Fibroblast of peridontal ligament (primary cell): ENCODE results near the gene KIAA1217.

Experiments
- DNase-seq: peaks from one replicate; pipeline ENCODE4 v3.0.0-alpha.2; 2010; ENCODE audit errors: extremely low read depth

KIAA1217 gene

DNA sequence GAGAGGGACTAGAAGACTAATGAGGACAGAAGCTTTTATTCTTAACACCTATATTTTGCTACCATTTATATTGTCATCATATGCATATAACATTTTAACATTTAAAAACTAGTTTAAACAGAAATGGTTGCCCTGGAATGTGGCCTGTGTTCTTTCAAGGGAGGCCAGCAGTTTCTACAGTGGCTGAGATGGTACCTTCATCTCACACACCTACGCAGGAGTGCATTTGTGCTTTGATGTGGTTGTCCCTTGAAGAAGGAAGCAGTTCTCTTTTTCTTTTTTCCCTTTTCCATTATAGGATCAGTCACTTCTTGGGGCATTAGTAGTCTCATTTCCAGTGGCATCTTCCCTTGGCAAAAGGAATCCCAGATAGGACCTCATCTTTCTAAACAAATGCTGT, 38.9 kb downstream of the KIAA1217 start:
- DNase-seq = no peak

DNA sequence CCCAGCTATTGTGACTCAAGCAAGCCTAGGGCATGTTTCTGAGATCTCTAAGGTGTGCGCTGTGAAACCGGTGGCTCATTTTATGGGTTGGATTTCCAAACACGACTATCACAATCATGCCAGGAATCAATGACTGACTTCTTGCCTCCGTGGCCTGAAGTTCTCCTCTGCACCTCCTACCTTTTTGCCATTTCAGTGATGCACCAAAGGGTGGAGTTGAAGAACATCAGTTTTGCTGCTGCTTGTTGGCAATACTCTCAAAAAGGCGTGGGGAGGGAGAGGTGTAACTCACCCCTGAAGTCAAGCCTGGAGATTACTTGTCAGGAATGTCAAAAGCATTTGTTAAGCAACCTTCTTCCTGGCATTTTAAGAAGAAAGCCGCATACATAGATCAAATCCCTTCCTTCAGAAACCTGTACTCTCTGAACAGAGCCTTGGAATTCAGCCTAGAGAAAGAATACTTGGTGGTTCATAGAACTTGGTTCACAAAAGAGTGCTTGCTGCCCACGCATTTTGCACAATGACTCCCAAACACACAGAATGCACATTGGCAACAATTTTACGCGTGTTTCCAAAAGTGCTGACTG, 41.0 kb downstream of the KIAA1217 start:
- no peak for DNase-seq

DNA sequence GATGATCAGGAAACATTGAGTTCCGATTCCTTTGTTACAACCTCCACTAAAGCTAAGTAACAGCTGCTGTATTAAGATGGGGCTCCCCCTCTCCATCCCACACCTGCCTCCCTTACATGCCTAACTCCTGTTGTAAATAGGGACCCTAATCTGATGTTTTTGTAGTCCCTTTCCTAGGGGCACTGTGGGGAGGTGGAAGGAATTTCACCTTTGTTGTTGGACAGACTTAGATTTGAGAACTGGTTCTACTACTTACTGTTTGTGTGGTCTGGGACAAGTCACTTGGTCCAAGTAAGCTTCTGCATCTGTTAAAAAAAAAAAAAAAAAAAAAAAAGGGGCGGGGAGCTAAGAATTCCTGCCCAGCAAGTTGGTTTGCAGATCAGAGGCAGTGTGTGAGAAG, 42.6 kb downstream of the KIAA1217 start:
- DNase-seq = no peak

DNA sequence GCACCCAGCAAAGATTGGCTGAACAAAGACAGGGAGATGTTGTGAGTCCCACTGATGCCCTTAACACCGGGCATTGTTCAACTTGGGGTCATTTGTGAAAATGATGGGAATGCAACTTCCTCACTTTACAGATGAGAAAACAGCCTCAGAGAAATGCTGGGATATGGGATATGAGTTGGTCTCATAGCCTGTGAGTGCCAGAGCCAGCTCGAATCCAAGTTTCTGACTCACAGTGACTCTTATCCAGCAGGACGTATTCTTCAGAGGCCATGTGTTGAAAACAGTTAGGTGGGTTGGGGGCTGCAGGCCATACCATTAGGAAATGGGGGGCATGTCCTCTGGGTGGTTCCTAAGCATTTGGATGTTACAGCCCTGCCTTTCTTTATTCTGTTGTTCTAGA, 45.2 kb downstream of the KIAA1217 start:
- DNase-seq = peak; percentile 2

DNA sequence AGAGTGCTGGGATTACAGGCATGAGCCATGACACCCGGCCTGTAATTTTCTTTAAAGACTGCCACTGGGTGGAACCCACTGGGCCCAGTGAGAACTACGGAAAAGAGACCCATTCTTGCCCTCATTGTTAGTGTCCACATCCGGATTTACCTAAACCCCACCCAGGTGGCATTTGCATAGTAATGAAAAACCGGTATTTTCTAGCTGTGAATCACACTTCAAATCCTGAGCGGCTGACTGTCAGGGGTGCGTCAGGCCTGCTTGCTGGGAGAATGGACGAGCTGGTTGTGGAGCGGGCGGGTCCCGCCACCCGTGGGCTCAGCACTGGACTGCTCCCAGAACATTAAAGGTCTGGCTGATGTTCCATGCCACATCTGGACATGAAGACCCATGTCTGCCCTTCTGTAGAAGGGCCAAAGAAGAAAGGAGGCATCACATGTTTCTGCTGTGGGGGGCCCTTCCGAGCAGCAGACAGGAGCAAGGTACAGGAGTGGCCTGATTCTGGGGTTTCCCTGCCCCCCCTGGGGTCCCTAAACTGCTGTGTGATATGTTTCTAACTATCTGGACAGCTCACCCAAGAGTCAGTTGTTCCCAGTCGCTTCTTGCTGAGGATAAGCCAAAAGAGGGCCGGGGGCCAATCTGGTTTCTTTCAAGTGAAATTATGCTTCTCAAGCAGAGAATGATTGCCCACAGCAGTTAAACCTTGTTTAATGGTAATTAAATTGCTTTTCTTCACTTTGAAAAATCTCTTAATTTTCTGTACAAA, 46.4 kb downstream of the KIAA1217 start:
- no peak for DNase-seq

DNA sequence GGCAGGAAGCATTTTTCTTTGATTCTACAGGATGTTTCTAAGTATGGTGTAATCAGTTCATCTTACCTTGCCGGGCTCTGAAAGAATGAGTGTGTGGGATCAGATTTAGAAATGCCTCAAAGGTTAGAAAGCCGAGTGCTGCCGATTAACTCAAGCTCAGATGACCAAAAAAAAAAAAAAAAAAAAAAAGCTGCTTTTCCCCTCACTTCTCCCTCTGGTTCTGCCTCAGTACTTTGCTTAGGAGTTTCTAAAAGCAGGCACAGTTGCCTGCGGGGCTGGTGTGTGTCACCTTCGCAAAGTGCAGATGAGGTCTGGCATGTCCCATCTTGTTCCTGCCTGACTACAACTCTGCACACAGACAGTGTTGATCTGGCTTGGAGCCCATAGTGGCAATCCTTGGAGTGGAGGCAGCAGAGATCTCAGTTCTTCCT, 47.0 kb downstream of the KIAA1217 start:
- DNase-seq = no peak

DNA sequence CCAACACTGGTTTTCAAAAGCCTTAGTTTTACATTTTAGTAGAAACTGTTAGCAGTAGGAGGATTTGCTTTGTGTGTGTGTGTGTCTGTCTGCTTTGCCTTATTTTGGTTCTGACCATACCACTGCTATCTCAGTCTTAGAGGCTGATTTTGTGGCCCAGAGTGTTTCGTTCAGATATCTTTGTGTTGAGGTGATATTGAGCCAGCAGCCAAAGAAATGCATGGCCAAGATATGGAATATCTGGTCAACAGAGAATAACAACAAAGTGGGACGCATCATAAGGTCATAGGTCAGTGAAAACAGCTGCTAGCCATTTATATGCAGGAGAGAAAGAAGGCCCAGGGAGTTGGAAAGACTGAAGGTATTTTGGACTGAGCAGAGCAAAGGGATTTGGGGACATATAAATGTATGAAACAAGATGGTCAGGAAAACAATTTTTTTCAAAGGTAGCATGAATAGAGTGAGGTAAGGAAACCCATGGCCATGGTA, 47.7 kb downstream of the KIAA1217 start:
- no peak for DNase-seq

DNA sequence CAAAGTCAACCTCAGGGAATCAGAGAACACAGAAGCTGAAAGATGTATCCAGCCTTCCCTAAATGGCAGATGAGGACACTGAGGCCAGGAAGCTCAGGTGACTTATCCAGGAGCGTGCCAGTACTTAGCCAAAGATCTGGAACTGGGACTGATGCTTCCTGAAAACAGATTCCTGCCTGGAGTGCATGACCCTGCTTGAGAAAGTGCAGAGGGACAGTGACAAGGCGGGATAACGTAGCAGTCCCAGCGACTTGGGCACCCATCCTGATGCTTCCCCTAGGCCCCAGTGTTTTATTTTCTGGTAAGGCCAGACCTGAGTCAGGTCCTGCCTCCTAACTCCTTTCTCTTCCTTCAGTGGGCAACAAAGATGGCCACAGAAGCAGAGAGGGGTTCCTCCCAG, 48.6 kb downstream of the KIAA1217 start:
- DNase-seq = no peak

DNA sequence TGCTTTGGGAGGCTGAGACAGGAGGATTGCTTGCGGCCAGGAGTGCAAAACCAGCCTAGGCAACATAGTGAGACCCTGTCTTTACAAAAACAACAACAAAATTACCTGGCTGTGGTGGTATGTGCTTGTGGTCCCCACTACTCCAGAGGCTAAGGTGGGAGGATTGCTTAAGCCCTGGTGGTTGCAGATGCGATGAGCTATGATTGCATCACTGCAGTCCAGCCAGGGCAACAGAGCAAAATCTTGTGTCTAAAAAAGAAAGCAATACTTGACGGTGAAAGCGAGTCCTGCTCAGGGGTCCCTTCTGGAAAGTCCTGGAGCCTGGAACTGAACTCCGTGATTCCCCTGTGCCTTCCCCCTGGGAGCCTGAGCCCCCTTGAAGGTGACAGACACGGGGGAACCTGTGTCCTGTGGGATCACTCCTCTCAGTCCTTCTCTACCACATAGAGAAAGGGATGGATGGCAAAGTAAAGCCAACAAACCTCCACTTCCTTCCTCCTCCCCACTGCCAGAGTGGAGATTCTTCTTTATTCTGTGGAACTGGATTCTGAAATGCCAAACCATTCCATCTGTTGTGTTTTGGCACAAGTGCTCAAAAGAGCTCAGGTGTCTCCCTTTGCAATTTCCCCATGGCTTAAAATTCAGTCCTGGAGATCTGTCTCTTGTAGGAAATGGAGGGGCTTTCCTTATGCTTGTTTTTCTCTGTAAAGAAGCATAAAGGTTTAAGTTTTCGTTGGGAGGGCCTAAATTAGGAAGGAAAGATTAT, 50.6 kb downstream of the KIAA1217 start:
- no peak for DNase-seq

DNA sequence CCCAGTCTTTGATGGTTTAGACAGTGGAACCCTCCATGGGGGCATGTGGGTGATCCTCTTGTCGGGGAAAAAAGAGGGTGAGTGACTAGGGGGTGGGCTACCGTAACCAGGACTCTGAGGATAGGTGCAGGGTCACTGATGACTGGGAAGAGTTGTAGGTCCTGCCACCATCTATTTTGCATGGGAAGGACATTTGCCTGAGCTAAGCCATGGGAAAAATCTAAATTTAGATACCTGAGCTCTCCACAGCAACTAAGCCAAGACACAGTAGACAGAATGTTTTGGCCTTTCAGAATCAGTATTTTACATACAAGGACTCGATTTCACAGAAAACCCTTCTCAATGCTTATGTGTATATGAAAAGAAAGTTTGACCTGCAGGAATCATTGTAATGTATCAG, 52.7 kb downstream of the KIAA1217 start:
- DNase-seq = no peak

DNA sequence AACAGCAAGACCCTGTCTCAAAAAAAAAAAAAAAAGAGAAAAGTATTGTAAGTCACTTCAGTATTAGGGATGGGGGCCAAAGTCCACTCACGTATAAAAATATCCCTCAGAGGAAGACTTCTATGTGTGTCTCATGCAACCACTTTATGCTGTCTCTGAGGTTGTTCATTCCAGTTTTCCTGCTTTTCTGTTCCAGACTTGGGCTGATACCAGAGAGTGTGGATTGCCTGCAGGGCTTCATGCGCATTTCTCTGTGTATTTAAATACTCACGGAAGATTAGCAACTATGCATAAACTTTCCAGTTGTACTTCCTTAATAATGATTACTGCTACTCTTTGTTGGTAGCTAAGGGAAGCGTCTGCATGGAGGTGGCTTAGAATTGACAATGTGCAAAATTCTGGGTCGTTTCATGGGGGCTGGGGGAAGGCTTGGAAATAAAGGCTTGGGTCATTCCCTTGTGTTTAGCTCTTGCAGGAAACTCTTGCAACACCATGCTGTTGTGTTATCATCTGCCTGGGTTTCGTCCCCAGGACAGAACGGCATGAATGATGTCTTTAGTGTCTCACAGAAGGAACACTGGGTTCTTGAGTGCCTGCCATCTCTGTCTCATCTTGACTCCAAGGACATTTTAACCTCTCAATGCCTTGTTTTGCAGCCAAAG, 54.1 kb downstream of the KIAA1217 start:
- DNase-seq = no peak

DNA sequence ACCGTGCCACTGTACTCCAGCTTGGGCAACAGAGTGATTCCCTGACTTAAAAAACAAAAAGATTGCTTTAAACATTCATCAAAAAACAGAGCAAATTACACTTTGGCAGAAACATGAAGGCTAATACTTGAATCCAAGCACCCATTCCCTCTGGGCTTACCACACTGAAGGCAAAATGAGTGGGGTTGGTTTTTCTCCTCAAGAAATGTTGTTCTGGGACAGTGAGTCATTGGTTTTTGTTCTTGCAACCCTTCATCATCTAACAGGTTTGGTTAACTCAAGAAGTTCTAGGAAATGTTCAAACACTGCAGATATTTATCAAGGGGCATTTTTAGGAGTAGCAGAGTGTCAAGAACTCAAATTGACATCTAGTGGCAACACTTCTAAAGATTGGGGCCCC, 60.5 kb downstream of the KIAA1217 start:
- no peak for DNase-seq

DNA sequence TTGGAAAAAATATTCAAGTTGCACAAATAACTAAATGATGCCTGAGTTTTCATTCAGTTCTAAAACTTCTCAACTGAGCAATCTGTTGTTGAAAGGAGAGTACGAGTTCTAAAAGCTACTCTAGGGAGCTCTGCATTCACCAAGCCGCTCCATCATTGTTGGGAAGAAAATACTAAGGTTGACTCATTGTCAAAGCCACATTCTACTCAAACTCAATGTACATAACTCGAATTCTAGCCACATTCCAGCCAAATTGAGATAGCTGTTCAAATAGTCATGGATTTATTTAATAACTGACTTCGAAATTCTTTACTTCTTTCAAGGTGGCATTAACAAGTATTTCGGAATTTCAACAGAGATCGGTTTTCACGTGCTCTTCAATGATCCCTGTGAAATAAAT, 63.4 kb downstream of the KIAA1217 start:
- DNase-seq = no peak

DNA sequence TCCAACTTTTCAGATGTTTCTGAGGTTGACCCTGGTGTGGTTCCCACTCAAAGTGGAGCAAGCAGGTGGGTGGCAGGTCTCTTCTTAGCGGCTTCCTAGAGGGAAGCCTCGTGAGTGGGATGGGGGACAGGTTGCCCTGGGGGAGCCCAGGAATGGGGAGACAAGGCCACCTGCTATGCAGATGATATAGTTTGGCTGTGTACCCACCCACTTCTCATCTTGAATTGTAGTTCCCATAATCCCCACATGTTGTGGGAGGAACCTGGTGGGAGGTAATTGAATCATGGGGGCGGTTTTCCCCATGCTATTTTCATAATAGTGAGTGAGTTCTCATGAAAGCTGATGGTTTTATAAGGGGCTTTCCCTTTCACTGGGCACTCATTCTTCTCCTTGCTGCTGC, 68.3 kb downstream of the KIAA1217 start:
- DNase-seq = no peak

DNA sequence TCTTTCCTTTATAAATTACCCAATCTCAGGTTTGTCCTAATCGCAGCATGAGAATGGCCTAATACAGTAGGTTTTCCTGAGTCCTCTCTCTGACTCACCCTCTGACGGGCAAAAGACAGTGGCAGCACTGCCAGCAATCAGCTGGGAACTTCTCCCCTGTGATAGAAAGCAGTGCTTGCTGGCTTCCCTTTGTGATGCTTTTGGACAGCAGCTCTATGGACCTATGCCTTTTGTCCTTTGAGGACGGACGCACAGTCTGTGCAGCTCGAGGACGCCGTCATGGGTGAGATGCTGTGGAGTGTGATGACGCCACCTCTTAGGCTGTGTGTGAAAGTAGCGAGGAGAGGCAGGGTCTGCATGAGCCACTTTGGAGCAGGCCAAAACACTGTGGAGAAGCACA, 68.8 kb downstream of the KIAA1217 start:
- DNase-seq = no peak

DNA sequence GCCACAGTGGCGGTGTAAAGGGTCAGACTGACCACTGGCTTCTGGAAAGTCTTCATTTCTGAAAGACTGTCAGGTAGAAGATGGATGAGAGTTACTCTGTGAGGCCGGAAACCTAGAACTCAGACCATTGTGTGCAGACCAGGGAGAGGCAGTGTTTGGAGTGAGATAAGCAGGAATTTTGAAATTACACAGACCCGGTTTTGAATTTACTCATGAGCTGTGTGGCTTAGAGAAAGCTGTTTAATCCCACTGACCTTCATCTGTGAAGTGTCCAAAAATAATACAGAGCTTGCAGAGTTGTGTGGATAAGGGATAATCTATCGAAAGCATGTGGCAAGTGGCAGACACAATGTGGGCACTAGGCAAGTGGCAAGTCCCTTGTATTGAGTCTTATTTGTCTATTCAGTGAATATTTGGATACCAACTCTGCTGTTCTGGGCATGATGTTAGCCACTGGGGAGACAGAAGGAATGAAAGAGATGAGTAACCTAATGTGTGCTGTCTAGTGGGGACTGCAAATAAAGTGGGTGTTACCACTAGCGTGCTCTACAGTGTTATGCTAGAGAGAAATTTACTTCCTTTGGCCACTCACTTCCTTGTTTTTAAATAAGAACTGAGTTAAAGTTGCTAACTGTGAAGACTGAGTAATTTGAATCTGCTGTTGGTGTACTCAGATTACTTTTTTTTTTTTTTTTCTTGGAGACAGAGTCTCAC, 69.4 kb downstream of the KIAA1217 start:
- no peak for DNase-seq

DNA sequence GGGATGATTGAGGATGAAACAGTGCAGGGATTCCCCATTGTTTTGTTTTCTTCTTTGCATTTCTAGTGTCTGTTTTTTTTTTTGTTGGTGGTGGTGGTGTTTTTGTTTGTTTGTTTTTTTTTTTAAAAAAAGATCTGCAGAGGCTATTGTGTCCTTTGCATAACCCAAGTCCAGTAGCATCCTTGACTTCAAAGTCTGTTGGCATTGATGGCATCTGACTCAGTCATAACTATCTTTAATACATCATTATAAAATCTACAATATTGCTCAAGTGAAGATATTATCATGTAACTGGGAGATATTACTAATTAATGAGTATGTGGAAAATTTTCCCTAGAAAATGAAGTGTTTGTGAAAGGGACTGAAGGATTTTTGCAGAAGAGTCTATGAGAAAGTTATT, 70.2 kb downstream of the KIAA1217 start:
- no peak for DNase-seq

DNA sequence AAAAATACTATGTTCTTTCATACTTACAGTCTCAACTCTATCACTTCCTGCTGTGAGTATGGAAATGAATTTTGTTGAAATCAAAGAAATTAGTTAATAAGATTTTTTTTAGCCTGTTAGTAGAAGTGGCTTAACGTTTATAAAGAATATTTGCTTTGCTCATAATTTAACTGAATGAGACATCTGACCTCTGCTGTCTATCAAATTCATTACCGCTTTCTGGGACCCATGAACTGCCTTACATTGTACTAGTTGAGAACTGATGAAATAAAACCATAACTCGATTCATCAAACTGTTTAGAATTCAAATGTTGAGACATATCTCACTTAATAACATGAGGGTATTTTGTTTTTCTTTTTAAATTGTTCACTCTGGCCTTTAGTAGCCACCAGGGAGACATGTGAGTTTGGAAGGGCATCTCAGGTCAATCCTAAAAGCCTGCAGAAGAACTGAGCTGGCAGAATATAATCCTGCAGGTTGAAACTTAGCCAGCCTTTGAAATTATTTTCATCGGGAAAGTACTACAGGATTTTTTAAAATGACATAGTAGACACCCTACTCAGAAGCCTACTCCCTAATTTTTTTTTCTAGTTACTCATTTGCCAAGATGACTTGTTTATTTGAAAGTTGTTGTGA, 78.7 kb downstream of the KIAA1217 start:
- DNase-seq = no peak

DNA sequence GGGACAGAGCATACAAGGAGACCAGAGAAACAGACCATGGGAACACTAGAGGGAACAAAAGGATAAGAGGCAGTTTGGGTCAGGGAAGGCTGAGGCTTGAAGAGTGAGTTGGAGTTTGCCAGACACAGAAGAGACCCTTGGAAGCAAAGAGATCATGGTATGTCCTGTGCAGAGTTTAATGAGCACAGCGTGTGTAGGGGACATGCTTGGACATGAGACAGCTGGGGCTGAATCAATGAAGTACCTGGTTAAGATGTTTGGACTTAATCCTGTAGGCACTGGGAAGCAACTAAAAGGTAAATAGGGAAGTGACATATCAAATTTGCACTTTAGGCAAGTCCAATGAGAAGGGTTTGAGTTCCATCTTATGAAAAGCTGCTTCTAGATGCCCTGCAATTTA, 79.6 kb downstream of the KIAA1217 start:
- no peak for DNase-seq

DNA sequence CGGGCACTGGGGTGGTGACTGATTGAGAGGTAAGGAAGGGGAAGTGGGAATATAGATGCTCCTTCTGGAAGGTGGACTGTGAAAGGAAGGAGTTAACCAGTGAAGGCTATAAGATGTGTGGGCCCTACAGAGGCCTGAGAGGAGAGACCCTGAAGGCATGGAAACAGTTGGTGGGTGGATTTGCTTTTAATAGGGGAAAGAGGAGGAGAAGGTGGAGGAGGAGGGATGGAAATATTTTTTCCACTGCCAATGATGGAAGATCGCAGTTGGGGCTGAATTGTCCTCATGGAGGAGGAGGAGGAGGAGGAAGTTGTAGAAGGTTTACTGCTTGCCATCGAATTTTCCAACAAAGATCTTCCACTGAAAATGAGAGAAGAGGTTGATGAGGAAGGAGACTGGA, 80.3 kb downstream of the KIAA1217 start:
- no peak for DNase-seq
